PFSK-1 (cell line): ENCODE results near the gene SLCO3A1.

Experiments
- FOXP2 ChIP-seq: optimal IDR thresholded peaks from 2 replicates; pipeline ENCODE3; 2011; ENCODE audit warnings: borderline replicate concordance, control low read depth, inconsistent platforms; ENCODE audit not compliant: insufficient read depth; ENCODE audit errors: extremely low read length, extremely low read depth
- POLR2AphosphoS5 ChIP-seq: IDR thresholded peaks from 2 replicates; pipeline ENCODE4 v1.6.1; 2012; ENCODE audit warnings: low read depth, mild to moderate bottlenecking, control low read depth, low read length, moderate library complexity
- SIN3A ChIP-seq: IDR thresholded peaks from 2 replicates; pipeline ENCODE4 v1.6.1; 2012; ENCODE audit warnings: mild to moderate bottlenecking, low read length, moderate library complexity, borderline replicate concordance; ENCODE audit not compliant: insufficient read depth
- TAF1 ChIP-seq: IDR thresholded peaks from 2 replicates; pipeline ENCODE4 v1.6.1; 2012; ENCODE audit warnings: low read length, control low read depth, borderline replicate concordance; ENCODE audit not compliant: insufficient read depth
- TF ChIP-seq, protein P1 (sequence below), 2 experiments: IDR thresholded peaks; 2 replicates each; pipeline versions ENCODE4 v1.6.1 to v1.8.0; 2011 to 2012; ENCODE audit warnings: low read depth in 2 of 2, low read length in 2 of 2, control low read depth in 1 of 2, inconsistent platforms in 1 of 2, mild to moderate bottlenecking in 1 of 2, moderate library complexity in 1 of 2; ENCODE audit not compliant: insufficient read depth in 1 of 2

The SLCO3A1 gene

DNA sequence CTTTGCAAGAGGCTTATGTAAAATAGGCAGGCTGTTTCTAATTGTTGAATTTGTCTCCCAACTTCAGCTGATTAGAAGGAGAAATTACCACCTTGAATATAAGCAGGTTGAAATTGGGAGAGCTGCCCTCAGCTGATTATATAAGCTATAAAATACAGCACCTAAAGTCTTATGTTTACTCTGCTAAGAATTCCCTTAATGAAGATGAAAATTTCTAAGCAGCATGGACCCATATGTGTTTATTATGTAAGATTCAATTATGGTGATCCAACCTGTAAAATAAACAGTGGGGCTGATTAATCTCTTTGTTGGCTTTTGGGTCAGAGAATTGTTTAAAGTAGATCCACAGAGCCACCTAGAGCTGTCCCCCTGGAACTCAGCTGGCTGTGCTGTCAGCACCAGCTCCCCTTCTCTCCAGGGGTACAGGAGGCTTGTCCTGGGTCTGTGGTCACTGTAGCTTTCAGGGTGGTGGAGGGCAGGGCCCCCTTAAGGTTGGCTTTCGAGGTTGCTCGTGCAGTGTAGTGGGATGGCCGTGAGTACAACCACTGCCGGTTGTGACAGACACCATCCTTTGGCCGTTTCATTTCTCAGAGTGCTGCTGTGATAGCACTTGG, 9.5 kb downstream of the SLCO3A1 start:
- TF ChIP-seq FOXP2 (no peak), SIN3A (no peak), TAF1 (no peak), POLR2AphosphoS5 (no peak)
- TF ChIP-seq, protein P1, sequence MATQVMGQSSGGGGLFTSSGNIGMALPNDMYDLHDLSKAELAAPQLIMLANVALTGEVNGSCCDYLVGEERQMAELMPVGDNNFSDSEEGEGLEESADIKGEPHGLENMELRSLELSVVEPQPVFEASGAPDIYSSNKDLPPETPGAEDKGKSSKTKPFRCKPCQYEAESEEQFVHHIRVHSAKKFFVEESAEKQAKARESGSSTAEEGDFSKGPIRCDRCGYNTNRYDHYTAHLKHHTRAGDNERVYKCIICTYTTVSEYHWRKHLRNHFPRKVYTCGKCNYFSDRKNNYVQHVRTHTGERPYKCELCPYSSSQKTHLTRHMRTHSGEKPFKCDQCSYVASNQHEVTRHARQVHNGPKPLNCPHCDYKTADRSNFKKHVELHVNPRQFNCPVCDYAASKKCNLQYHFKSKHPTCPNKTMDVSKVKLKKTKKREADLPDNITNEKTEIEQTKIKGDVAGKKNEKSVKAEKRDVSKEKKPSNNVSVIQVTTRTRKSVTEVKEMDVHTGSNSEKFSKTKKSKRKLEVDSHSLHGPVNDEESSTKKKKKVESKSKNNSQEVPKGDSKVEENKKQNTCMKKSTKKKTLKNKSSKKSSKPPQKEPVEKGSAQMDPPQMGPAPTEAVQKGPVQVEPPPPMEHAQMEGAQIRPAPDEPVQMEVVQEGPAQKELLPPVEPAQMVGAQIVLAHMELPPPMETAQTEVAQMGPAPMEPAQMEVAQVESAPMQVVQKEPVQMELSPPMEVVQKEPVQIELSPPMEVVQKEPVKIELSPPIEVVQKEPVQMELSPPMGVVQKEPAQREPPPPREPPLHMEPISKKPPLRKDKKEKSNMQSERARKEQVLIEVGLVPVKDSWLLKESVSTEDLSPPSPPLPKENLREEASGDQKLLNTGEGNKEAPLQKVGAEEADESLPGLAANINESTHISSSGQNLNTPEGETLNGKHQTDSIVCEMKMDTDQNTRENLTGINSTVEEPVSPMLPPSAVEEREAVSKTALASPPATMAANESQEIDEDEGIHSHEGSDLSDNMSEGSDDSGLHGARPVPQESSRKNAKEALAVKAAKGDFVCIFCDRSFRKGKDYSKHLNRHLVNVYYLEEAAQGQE (IDR thresholded peaks at IDR 0.05; ENCODE audit: insufficient read depth in 1 of 2, low read depth in 2 of 2, low read length in 2 of 2): no peak

DNA sequence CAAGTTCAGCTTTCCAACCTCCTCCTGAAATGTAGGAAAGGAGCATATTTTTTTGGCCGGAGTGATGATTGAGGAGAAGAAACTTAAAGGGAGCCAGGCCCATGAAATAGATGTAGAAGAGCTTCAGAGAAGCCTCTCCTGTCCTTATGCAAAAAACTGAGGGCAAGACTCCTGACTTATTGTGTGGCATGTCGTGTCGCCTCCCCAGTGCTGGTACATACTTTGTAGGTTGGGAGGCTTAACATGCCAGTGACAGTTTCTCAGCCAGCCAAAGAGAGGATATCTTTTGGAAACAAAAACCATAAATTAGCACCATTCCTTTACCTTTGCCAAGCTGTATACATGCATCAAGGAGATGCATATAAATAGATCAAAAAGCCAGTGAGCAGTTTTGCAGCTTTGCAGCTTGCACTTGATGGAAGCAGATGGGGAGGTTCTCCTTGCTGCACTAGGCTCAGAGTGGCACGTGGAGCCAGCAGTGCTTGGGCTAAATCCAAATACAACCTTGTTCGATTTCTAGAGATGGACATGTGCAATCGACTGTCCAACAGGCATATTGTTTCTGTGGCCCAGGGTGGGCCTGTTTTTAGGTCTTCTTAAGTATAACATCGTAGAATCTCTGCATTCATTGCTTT, 10.2 kb downstream of the SLCO3A1 start:
- no peak for TF ChIP-seq TAF1
- no peak for TF ChIP-seq POLR2AphosphoS5
- no peak for TF ChIP-seq SIN3A
- TF ChIP-seq, protein P1 (IDR thresholded peaks at IDR 0.05; ENCODE audit: insufficient read depth in 1 of 2, low read depth in 2 of 2, low read length in 2 of 2): no peak
- TF ChIP-seq FOXP2: no peak

DNA sequence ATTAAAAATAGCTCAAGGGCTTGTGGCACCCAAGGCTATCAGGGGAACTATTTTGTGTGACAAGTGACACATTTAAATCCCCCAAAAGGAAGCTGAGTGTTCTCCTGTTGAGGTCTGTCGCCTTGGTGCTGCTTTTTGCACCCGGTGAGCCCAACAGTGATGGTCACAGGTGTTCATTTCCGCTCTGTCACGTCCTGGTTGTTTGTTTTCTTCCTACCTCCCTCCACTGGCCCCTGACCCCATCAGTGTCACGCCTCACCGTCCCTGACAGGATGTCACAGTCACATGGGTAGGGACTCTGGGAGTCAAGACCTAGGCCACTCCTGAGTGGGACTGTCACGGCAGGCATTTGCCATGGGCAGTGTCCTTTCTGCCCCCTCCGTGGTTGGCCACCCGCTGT, 11.2 kb downstream of the SLCO3A1 start:
- TF ChIP-seq POLR2AphosphoS5: no peak
- no peak for TF ChIP-seq SIN3A
- no peak for TF ChIP-seq TAF1

DNA sequence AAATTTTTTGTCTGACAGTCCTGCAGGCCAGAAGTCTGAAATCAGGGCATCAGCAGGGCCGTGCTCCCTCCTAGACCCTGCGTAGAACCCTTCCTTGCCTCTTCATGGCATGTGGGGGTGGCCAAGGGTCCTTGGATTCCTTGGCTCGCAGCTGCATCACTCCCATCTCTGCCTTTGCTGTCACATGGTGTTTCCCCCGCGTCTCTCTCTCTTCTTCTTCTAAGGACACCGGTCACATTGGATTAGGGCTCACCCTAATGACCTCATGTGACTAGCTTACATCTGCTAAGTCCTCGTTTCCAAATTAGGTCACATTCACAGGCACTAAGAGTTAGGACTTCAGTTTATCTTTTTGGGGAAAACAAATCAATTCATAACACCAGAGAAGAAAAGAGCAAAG, 12.0 kb downstream of the SLCO3A1 start:
- TF ChIP-seq POLR2AphosphoS5 (no peak), FOXP2 (no peak), SIN3A (no peak), TAF1 (no peak)
- TF ChIP-seq, protein P1 (IDR thresholded peaks at IDR 0.05; ENCODE audit: insufficient read depth in 1 of 2, low read depth in 2 of 2, low read length in 2 of 2): no peak

DNA sequence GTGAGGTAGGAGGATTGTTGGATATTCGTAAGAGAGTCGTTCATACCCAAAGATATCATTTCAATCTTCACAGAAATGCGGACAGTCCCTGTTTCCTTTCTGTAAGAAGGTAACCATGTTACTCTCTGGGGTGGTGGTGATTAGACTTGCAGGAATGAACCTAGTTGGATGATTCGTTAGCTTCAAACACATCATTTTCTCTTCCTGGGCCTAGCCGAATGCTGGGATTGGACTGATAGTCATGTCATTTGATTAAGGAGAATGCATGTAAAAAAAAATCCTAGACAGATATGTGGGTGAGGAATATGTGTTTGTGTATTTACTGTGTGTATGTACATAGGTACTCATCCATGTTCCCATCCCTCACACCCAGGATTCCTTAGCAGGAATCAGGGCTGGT, 12.4 kb downstream of the SLCO3A1 start:
- TF ChIP-seq, protein P1 (IDR thresholded peaks at IDR 0.05; ENCODE audit: insufficient read depth in 1 of 2, low read depth in 2 of 2, low read length in 2 of 2): no peak
- TF ChIP-seq SIN3A: no peak
- TF ChIP-seq POLR2AphosphoS5: no peak
- no peak for TF ChIP-seq TAF1
- TF ChIP-seq FOXP2: no peak
